Stimulated activated CD4-positive, alpha-beta T cell treated with anti-CD3 and anti-CD28 coated beads, TNF-alpha, amount 100 ng/mL, for 4 hours (primary cell): Measurements from ENCODE around the gene SH3BP1.
"Not testable (repeated sequence)": the region's sequence is repeated elsewhere in the genome, so short reads cannot be mapped to it uniquely, and the experiment has no call there.

Experiments used
- DNase-seq, 3 experiments: peaks; one replicate each; pipeline ENCODE4 v3.0.0-alpha.2; 2020; ENCODE audit warnings: low read depth in 3 of 3

SH3BP1 gene

GRCh38 chr22:37679670-37680069 is 40.2 kb downstream of the SH3BP1 start:
- DNase-seq: no peak

- DNase-seq: no peak
Measured at GRCh38 chr22:37680191-37680851, 40.9 kb downstream of the SH3BP1 start.

- no peak for DNase-seq
Measured at GRCh38 chr22:37681001-37681424, 41.5 kb downstream of the SH3BP1 start.

GRCh38 chr22:37681556-37682049 is 42.1 kb downstream of the SH3BP1 start:
- DNase-seq: peak in 2 of 3 experiments; percentile 56 to 57

GRCh38 chr22:37684803-37685615 is 45.5 kb downstream of the SH3BP1 start:
- no peak for DNase-seq

- peak; percentile 54 to 65 (median 62) for DNase-seq
Measured at GRCh38 chr22:37686002-37686982, 46.8 kb downstream of the SH3BP1 start, which contains the start of gene NOL12. TSS of gene NOL12 (plus strand) at chr22:37686343. CDS start at chr22:37686393, 50 bp downstream.

GRCh38 chr22:37690407-37690806 is 50.9 kb downstream of the SH3BP1 start:
- no peak for DNase-seq

GRCh38 chr22:37690901-37691504 is 51.5 kb downstream of the SH3BP1 start:
- no peak for DNase-seq

GRCh38 chr22:37692627-37693285 is 53.3 kb downstream of the SH3BP1 start:
- no peak for DNase-seq

GRCh38 chr22:37694131-37694530 is 54.7 kb downstream of the SH3BP1 start:
- not testable (repeated sequence) for DNase-seq

- DNase-seq: not testable (repeated sequence)
Measured at GRCh38 chr22:37696260-37696656, 56.8 kb downstream of the SH3BP1 start.

GRCh38 chr22:37696657-37697537 is 57.4 kb downstream of the SH3BP1 start, which contains the start of gene TRIOBP:
TSS of gene TRIOBP (plus strand) at chr22:37697048. CDS start at chr22:37701366, 4,318 bp downstream.
- peak; percentile 64 to 68 (median 66) for DNase-seq

- no peak for DNase-seq
Measured at GRCh38 chr22:37697538-37697835, 58.0 kb downstream of the SH3BP1 start.

- no peak for DNase-seq
Measured at GRCh38 chr22:37701141-37701786, 61.8 kb downstream of the SH3BP1 start.

GRCh38 chr22:37703906-37704305 is 64.4 kb downstream of the SH3BP1 start:
- DNase-seq: no peak

GRCh38 chr22:37704645-37705044 is 65.2 kb downstream of the SH3BP1 start:
- no peak for DNase-seq

GRCh38 chr22:37705205-37705604 is 65.7 kb downstream of the SH3BP1 start:
- no peak for DNase-seq
